ENCODE measurements around the gene RPF1.
A peak's percentile ranks its signal among the peaks of the same experiment; 100 is the strongest.
"Not testable (repeated sequence)": the region's sequence is repeated elsewhere in the genome, so short reads cannot be mapped to it uniquely, and the experiment has no call there.

Gene RPF1

GRCh38 chr1:84504580-84505492 lies 25.8 kb downstream of the RPF1 start:
- Histone ChIP-seq H3K4me1 (peaks cover 20% of the 10 kb centered on the region), H3K36me3 (replicated peaks) (peaks cover 16% of the 10 kb centered on the region), H3K9me3 (no peaks in the 10 kb centered on the region), H3K4me3 (peak overlapping the region; percentile 75), H3K27me3 (ENCODE audit: low read depth) (no peaks in the 10 kb centered on the region)
- in situ Hi-C loops (cut with MboI; ENCODE audit: low sequenced_read_pairs), result no loop called here
- peak in 1 of 2 experiments; percentile 6 for DNase-seq (ENCODE audit: low spot score in 2 of 2)

- H3K4me3 ChIP-seq, result peak overlapping the region; percentile 75
- in situ Hi-C loops (cut with MboI; ENCODE audit: low sequenced_read_pairs), result no loop called here
- DNase-seq (ENCODE audit: low spot score in 2 of 2), result peak in 1 of 2 experiments; percentile 37
Measured at GRCh38 chr1:84505493-84506001, 26.5 kb downstream of the RPF1 start.

GRCh38 chr1:84506002-84506728 lies 27.1 kb downstream of the RPF1 start, which contains the start of the genes GNG5 and SPATA1:
GNG5 (minus strand) TSS chr1:84506581; CDS start chr1:84506091, 490 bp downstream.
SPATA1 (plus strand) TSS chr1:84506386; CDS start chr1:84516360, 9,974 bp downstream.
- no peaks in the 10 kb centered on the region for H3K9me3 ChIP-seq
- peak; percentile 95 to 99 for DNase-seq (ENCODE audit: low spot score in 2 of 2)
- H3K36me3 ChIP-seq (replicated peaks), result peaks cover 5% of the 10 kb centered on the region
- H3K4me3 ChIP-seq, result peak within 1 kb of the TSS; percentile 75
- peaks cover 30% of the 10 kb centered on the region for H3K4me1 ChIP-seq
- in situ Hi-C loops (cut with MboI; ENCODE audit: low sequenced_read_pairs), result no loop called here
- no peaks in the 10 kb centered on the region for H3K27me3 ChIP-seq (ENCODE audit: low read depth)

More at GRCh38 chr1:84505493-84506001, 26.5 kb downstream of the RPF1 start:
- Histone ChIP-seq H3K36me3 (replicated peaks) (peaks cover 11% of the 10 kb centered on the region), H3K9me3 (no peaks in the 10 kb centered on the region), H3K27me3 (ENCODE audit: low read depth) (no peaks in the 10 kb centered on the region), H3K4me1 (peaks cover 25% of the 10 kb centered on the region)

GRCh38 chr1:84506729-84507453 lies 27.8 kb downstream of the RPF1 start:
- H3K4me3 ChIP-seq, result peak overlapping the region; percentile 75
- DNase-seq (ENCODE audit: low spot score in 2 of 2), result peak in 1 of 2 experiments; percentile 17
- no peaks in the 10 kb centered on the region; the same call in 1 of the 2 replicates for H3K36me3 ChIP-seq (replicated peaks)
- in situ Hi-C loops (cut with MboI; ENCODE audit: low sequenced_read_pairs), result no loop called here
- no peaks in the 10 kb centered on the region for H3K9me3 ChIP-seq
- no peaks in the 10 kb centered on the region for H3K27me3 ChIP-seq (ENCODE audit: low read depth)
- peaks cover 30% of the 10 kb centered on the region for H3K4me1 ChIP-seq

- H3K9me3 ChIP-seq; H3K27me3 ChIP-seq (ENCODE audit: low read depth); DNase-seq (ENCODE audit: low spot score in 2 of 2); in situ Hi-C loops (cut with MboI; ENCODE audit: low sequenced_read_pairs); H3K36me3 ChIP-seq (replicated peaks); H3K4me3 ChIP-seq: not testable (repeated sequence)
- peaks cover 30% of the 10 kb centered on the region for H3K4me1 ChIP-seq
Measured at GRCh38 chr1:84507887-84508286, 28.8 kb downstream of the RPF1 start.

GRCh38 chr1:84508510-84508909 lies 29.4 kb downstream of the RPF1 start:
- in situ Hi-C loops (cut with MboI; ENCODE audit: low sequenced_read_pairs), result no loop called here
- H3K9me3 ChIP-seq, result no peaks in the 10 kb centered on the region
- H3K36me3 ChIP-seq (replicated peaks), result no peaks in the 10 kb centered on the region
- DNase-seq (ENCODE audit: low spot score in 2 of 2), result no peak
- H3K4me3 ChIP-seq, result no peak overlapping the region
- no peaks in the 10 kb centered on the region for H3K27me3 ChIP-seq (ENCODE audit: low read depth)
- H3K4me1 ChIP-seq, result peaks cover 28% of the 10 kb centered on the region

GRCh38 chr1:84509029-84509428 lies 30.0 kb downstream of the RPF1 start:
- Histone ChIP-seq H3K4me1 (peaks cover 23% of the 10 kb centered on the region), H3K27me3 (ENCODE audit: low read depth) (no peaks in the 10 kb centered on the region), H3K4me3 (no peak overlapping the region), H3K9me3 (no peaks in the 10 kb centered on the region), H3K36me3 (replicated peaks) (no peaks in the 10 kb centered on the region)
- no peak for DNase-seq (ENCODE audit: low spot score in 2 of 2)
- in situ Hi-C loops (cut with MboI; ENCODE audit: low sequenced_read_pairs), result no loop called here

- Histone ChIP-seq H3K4me3 (no peak overlapping the region), H3K4me1 (peaks cover 17% of the 10 kb centered on the region), H3K27me3 (ENCODE audit: low read depth) (no peaks in the 10 kb centered on the region), H3K9me3 (no peaks in the 10 kb centered on the region), H3K36me3 (replicated peaks) (no peaks in the 10 kb centered on the region)
- in situ Hi-C loops (cut with MboI; ENCODE audit: low sequenced_read_pairs), result no loop called here
- DNase-seq (ENCODE audit: low spot score in 2 of 2), result no peak
Measured at GRCh38 chr1:84510165-84510564, 31.1 kb downstream of the RPF1 start.

- H3K36me3 ChIP-seq (replicated peaks), result no peaks in the 10 kb centered on the region
- no peak overlapping the region for H3K4me3 ChIP-seq
- in situ Hi-C loops (cut with MboI; ENCODE audit: low sequenced_read_pairs), result no loop called here
- H3K9me3 ChIP-seq, result no peaks in the 10 kb centered on the region
- peaks cover 17% of the 10 kb centered on the region for H3K4me1 ChIP-seq
- H3K27me3 ChIP-seq (ENCODE audit: low read depth), result no peaks in the 10 kb centered on the region
- peak in 1 of 2 experiments; percentile 4 for DNase-seq (ENCODE audit: low spot score in 2 of 2)
Measured at GRCh38 chr1:84510668-84511067, 31.6 kb downstream of the RPF1 start.

- H3K36me3 ChIP-seq (replicated peaks), result no peaks in the 10 kb centered on the region
- H3K9me3 ChIP-seq, result no peaks in the 10 kb centered on the region
- DNase-seq (ENCODE audit: low spot score in 2 of 2), result no peak
- H3K4me3 ChIP-seq, result no peak overlapping the region
- no peaks in the 10 kb centered on the region for H3K4me1 ChIP-seq
- no peaks in the 10 kb centered on the region for H3K27me3 ChIP-seq (ENCODE audit: low read depth)
- in situ Hi-C loops (cut with MboI; ENCODE audit: low sequenced_read_pairs), result no loop called here
Measured at GRCh38 chr1:84524590-84524989, 45.5 kb downstream of the RPF1 start.

- in situ Hi-C loops (cut with MboI; ENCODE audit: low sequenced_read_pairs), result no loop called here
- H3K27me3 ChIP-seq (ENCODE audit: low read depth), result no peaks in the 10 kb centered on the region
- no peak for DNase-seq (ENCODE audit: low spot score in 2 of 2)
- H3K9me3 ChIP-seq, result no peaks in the 10 kb centered on the region
- H3K4me3 ChIP-seq, result no peak overlapping the region
- H3K36me3 ChIP-seq (replicated peaks), result no peaks in the 10 kb centered on the region
- no peaks in the 10 kb centered on the region for H3K4me1 ChIP-seq
Measured at GRCh38 chr1:84525779-84526178, 46.7 kb downstream of the RPF1 start.

GRCh38 chr1:84538599-84538998 lies 59.5 kb downstream of the RPF1 start:
- no peaks in the 10 kb centered on the region for H3K36me3 ChIP-seq (replicated peaks)
- no peaks in the 10 kb centered on the region for H3K4me1 ChIP-seq
- no peak for DNase-seq (ENCODE audit: low spot score in 2 of 2)
- in situ Hi-C loops (cut with MboI; ENCODE audit: low sequenced_read_pairs), result no loop called here
- H3K27me3 ChIP-seq (ENCODE audit: low read depth), result no peaks in the 10 kb centered on the region
- no peaks in the 10 kb centered on the region for H3K9me3 ChIP-seq
- H3K4me3 ChIP-seq, result no peak overlapping the region

- in situ Hi-C loops (cut with MboI; ENCODE audit: low sequenced_read_pairs), result no loop called here
- Histone ChIP-seq H3K27me3 (ENCODE audit: low read depth) (no peaks in the 10 kb centered on the region), H3K4me3 (no peak overlapping the region), H3K4me1 (no peaks in the 10 kb centered on the region), H3K9me3 (no peaks in the 10 kb centered on the region), H3K36me3 (replicated peaks) (no peaks in the 10 kb centered on the region)
- no peak for DNase-seq (ENCODE audit: low spot score in 2 of 2)
Measured at GRCh38 chr1:84539972-84540371, 60.9 kb downstream of the RPF1 start.

Measured in HAP-1 (cell line).